Neuron (in vitro differentiated cells): ENCODE data around the gene ZMYM5.
"Not testable (repeated sequence)": the region's sequence is repeated elsewhere in the genome, so short reads cannot be mapped to it uniquely, and the experiment has no call there.

ENCODE experiments used
- H2AFZ ChIP-seq: one replicate; pipeline ENCODE4 v1.6.1; 2013; ENCODE audit warnings: low read depth, mild to moderate bottlenecking, inconsistent platforms, low read length, moderate library complexity
- H3K27me3 ChIP-seq: one replicate; pipeline ENCODE4 v1.6.1; 2013; ENCODE audit warnings: low read length; ENCODE audit not compliant: insufficient read depth
- H3K36me3 ChIP-seq: one replicate; pipeline ENCODE4 v1.6.1; 2013; ENCODE audit warnings: low read length; ENCODE audit not compliant: insufficient read depth
- H3K4me1 ChIP-seq: one replicate; pipeline ENCODE4 v1.6.1; 2013; ENCODE audit warnings: low read length; ENCODE audit not compliant: insufficient read depth
- H3K4me3 ChIP-seq: 2 replicates; pipeline ENCODE4 v1.5.1; 2013; ENCODE audit warnings: mild to moderate bottlenecking, low read length, moderate library complexity
- H3K9me3 ChIP-seq: one replicate; pipeline ENCODE4 v1.6.1; 2013; ENCODE audit warnings: low read length

ZMYM5 gene

GRCh38 chr13:19861762-19862161 is 1.7 kb downstream of the ZMYM5 start:
- Histone ChIP-seq H2AFZ (no peak overlapping the region), H3K36me3 (peaks cover 17% of the 10 kb centered on the region), H3K4me3 (peak overlapping the region; percentile 97), H3K27me3 (no peaks in the 10 kb centered on the region), H3K4me1 (peaks cover 23% of the 10 kb centered on the region), H3K9me3 (peaks cover 6% of the 10 kb centered on the region)

GRCh38 chr13:19860884-19861655 is 2.4 kb downstream of the ZMYM5 start:
- Histone ChIP-seq H3K36me3 (peaks cover 17% of the 10 kb centered on the region), H3K4me3 (peak overlapping the region; percentile 97), H3K9me3 (peaks cover 6% of the 10 kb centered on the region)

GRCh38 chr13:19857637-19858036 is 5.8 kb downstream of the ZMYM5 start:
- not testable (repeated sequence) for H3K9me3 ChIP-seq, H3K4me3 ChIP-seq, H3K27me3 ChIP-seq, H2AFZ ChIP-seq
- Histone ChIP-seq H3K36me3 (peaks cover 26% of the 10 kb centered on the region), H3K4me1 (peaks cover 14% of the 10 kb centered on the region)

More at GRCh38 chr13:19860884-19861655, 2.4 kb downstream of the ZMYM5 start:
- peaks cover 23% of the 10 kb centered on the region for H3K4me1 ChIP-seq
- H3K27me3 ChIP-seq: no peaks in the 10 kb centered on the region
- no peak overlapping the region for H2AFZ ChIP-seq

- Histone ChIP-seq H3K36me3 (peaks cover 53% of the 10 kb centered on the region), H3K4me3 (no peak overlapping the region), H3K4me1 (no peaks in the 10 kb centered on the region), H3K27me3 (no peaks in the 10 kb centered on the region), H2AFZ (no peak overlapping the region), H3K9me3 (peaks cover 6% of the 10 kb centered on the region)
These were observed 10.7 kb downstream of the ZMYM5 start for GRCh38 chr13:19852766-19853165.

GRCh38 chr13:19845758-19846157 is 17.7 kb downstream of the ZMYM5 start:
- H3K4me1 ChIP-seq: no peaks in the 10 kb centered on the region
- no peaks in the 10 kb centered on the region for H3K27me3 ChIP-seq
- no peak overlapping the region for H2AFZ ChIP-seq
- H3K9me3 ChIP-seq: no peaks in the 10 kb centered on the region
- peaks cover 58% of the 10 kb centered on the region for H3K36me3 ChIP-seq
- H3K4me3 ChIP-seq: no peak overlapping the region

- Histone ChIP-seq H3K4me1 (no peaks in the 10 kb centered on the region), H3K9me3 (no peaks in the 10 kb centered on the region), H3K4me3 (no peak overlapping the region), H2AFZ (no peak overlapping the region), H3K27me3 (no peaks in the 10 kb centered on the region), H3K36me3 (peaks cover 53% of the 10 kb centered on the region)
These were observed 24.6 kb downstream of the ZMYM5 start for GRCh38 chr13:19838865-19839275.

GRCh38 chr13:19836472-19836871 is 27.0 kb downstream of the ZMYM5 start:
- Histone ChIP-seq H3K4me3 (no peak overlapping the region), H3K9me3 (no peaks in the 10 kb centered on the region), H3K4me1 (no peaks in the 10 kb centered on the region), H3K36me3 (peaks cover 59% of the 10 kb centered on the region), H2AFZ (no peak overlapping the region), H3K27me3 (no peaks in the 10 kb centered on the region)

- Histone ChIP-seq H3K4me3 (no peak overlapping the region), H3K4me1 (no peaks in the 10 kb centered on the region), H3K36me3 (peaks cover 64% of the 10 kb centered on the region), H3K27me3 (no peaks in the 10 kb centered on the region), H2AFZ (no peak overlapping the region), H3K9me3 (no peaks in the 10 kb centered on the region)
These were observed 28.7 kb downstream of the ZMYM5 start for GRCh38 chr13:19834704-19835103.

GRCh38 chr13:19822673-19823072 is 40.8 kb downstream of the ZMYM5 start:
- peaks cover 3% of the 10 kb centered on the region for H3K9me3 ChIP-seq
- H2AFZ ChIP-seq: no peak overlapping the region
- no peaks in the 10 kb centered on the region for H3K4me1 ChIP-seq
- H3K27me3 ChIP-seq: no peaks in the 10 kb centered on the region
- H3K4me3 ChIP-seq: no peak overlapping the region
- peaks cover 58% of the 10 kb centered on the region for H3K36me3 ChIP-seq

GRCh38 chr13:19818223-19818842 is 45.1 kb downstream of the ZMYM5 start:
- Histone ChIP-seq H3K27me3 (no peaks in the 10 kb centered on the region), H3K9me3 (peaks cover 3% of the 10 kb centered on the region), H3K4me1 (no peaks in the 10 kb centered on the region), H3K4me3 (no peak overlapping the region), H3K36me3 (peaks cover 40% of the 10 kb centered on the region), H2AFZ (no peak overlapping the region)

GRCh38 chr13:19817510-19818158 is 45.8 kb downstream of the ZMYM5 start:
- no peaks in the 10 kb centered on the region for H3K27me3 ChIP-seq
- no peak overlapping the region for H2AFZ ChIP-seq
- H3K4me3 ChIP-seq: no peak overlapping the region
- H3K9me3 ChIP-seq: peaks cover 3% of the 10 kb centered on the region
- peaks cover 34% of the 10 kb centered on the region for H3K36me3 ChIP-seq
- H3K4me1 ChIP-seq: no peaks in the 10 kb centered on the region

GRCh38 chr13:19817106-19817505 is 46.3 kb downstream of the ZMYM5 start:
- Histone ChIP-seq H3K4me1 (no peaks in the 10 kb centered on the region), H3K36me3 (peaks cover 32% of the 10 kb centered on the region), H3K4me3 (no peak overlapping the region)

GRCh38 chr13:19815842-19816241 is 47.6 kb downstream of the ZMYM5 start:
- not testable (repeated sequence) for H3K4me3 ChIP-seq

More at GRCh38 chr13:19817106-19817505, 46.3 kb downstream of the ZMYM5 start:
- Histone ChIP-seq H3K9me3 (peaks cover 5% of the 10 kb centered on the region), H3K27me3 (no peaks in the 10 kb centered on the region), H2AFZ (no peak overlapping the region)

More at GRCh38 chr13:19815842-19816241, 47.6 kb downstream of the ZMYM5 start:
- not testable (repeated sequence) for H3K9me3 ChIP-seq, H3K4me1 ChIP-seq, H2AFZ ChIP-seq, H3K27me3 ChIP-seq
- peaks cover 26% of the 10 kb centered on the region for H3K36me3 ChIP-seq
